Activated CD8-positive, alpha-beta memory T cell treated with anti-CD3 and anti-CD28 coated beads, Interleukin-2, amount 10 ng/mL, durations not matched to agents 7 days and 5 days (primary cell): ENCODE results near the gene DACT3. TPM values are rescaled to one million over a fixed set of nuclear protein-coding genes. Genes with fewer than 3 reads are reported as not detected.
"Not testable (repeated sequence)": the region's sequence is repeated elsewhere in the genome, so short reads cannot be mapped to it uniquely, and the experiment has no call there.

Source experiments
- ATAC-seq: fragments of 150-1000 bp; cut with Tn5 transposase; one replicate; pipeline ENCODE4 v1.10.0; 2021; ENCODE audit warnings: moderate library complexity
- CTCF ChIA-PET: fragments of 350-600 bp; sonication (Branson Sonifier 250); formaldehyde crosslinking; loops from one replicate; lab custom pipeline; 2021; ENCODE audit warnings: antibody characterized with exemption; lab: Charles Lee
- DNase-seq: peaks from one replicate; pipeline ENCODE4 v3.0.0-alpha.2; 2020
- H3K27ac Mint-ChIP-seq: one replicate; pipeline ENCODE4 v1.8.0; 2021; ENCODE audit warnings: mild to moderate bottlenecking, mixed read lengths
- H3K27me3 Mint-ChIP-seq: one replicate; pipeline ENCODE4 v1.8.0; 2021; ENCODE audit warnings: mixed read lengths
- H3K36me3 Mint-ChIP-seq: one replicate; pipeline ENCODE4 v1.8.0; 2021; ENCODE audit warnings: mild to moderate bottlenecking, mixed read lengths
- H3K4me1 Mint-ChIP-seq: one replicate; pipeline ENCODE4 v1.8.0; 2021; ENCODE audit warnings: mixed read lengths
- H3K4me3 Mint-ChIP-seq: one replicate; pipeline ENCODE4 v1.8.0; 2021; ENCODE audit warnings: mild to moderate bottlenecking, moderate library complexity, mixed read lengths
- H3K9me3 Mint-ChIP-seq: one replicate; pipeline ENCODE4 v1.8.0; 2022; ENCODE audit warnings: low read depth, mixed read lengths
- total RNA-seq, 2 experiments: library from RNA; stranded (reverse); gene quantifications; one replicate each; pipeline ENCODE4 v1.2.3, GENCODE V29; 2021

Gene DACT3
- total RNA-seq, 2 experiments from 2014 or later: 0.12 to 1.2 TPM

- DNase-seq (no peak), ATAC-seq (no peak)
- Mint-ChIP-seq H3K4me3 (no peak overlapping the region), H3K27me3 (peaks cover 44% of the 10 kb centered on the region), H3K27ac (no peak overlapping the region), H3K4me1 (peaks cover 23% of the 10 kb centered on the region), H3K36me3 (no peaks in the 10 kb centered on the region), H3K9me3 (no peaks in the 10 kb centered on the region)
- CTCF ChIA-PET: interaction anchor here (0.9 to 2.5 kb wide), 5 partner anchors 23 to 116 kb away, joined by 3 to 12 read pairs (median 4); partner anchors contain the start of gene DACT3
These were observed 23.8 kb downstream of the DACT3 start for GRCh38 chr19:46637224-46637623.

GRCh38 chr19:46635920-46636761 lies 24.8 kb downstream of the DACT3 start, which contains the start of gene GNG8:
Gene GNG8, minus strand, starts transcription at chr19:46636202. Its CDS starts 1,520 bp downstream, at chr19:46634682.
- peaks cover 23% of the 10 kb centered on the region for H3K4me1 Mint-ChIP-seq
- H3K36me3 Mint-ChIP-seq: no peaks in the 10 kb centered on the region
- no peak within 1 kb of the TSS for H3K27ac Mint-ChIP-seq
- ATAC-seq (no peak), DNase-seq (no peak)
- no peak within 1 kb of the TSS for H3K4me3 Mint-ChIP-seq
- CTCF ChIA-PET: interaction anchor here (1.3 to 2.5 kb wide), 4 partner anchors 22 to 117 kb away, joined by 3 to 12 read pairs (median 6); partner anchors contain the start of gene DACT3
- no peaks in the 10 kb centered on the region for H3K9me3 Mint-ChIP-seq
- peaks cover 43% of the 10 kb centered on the region for H3K27me3 Mint-ChIP-seq

- DNase-seq (no peak), ATAC-seq (no peak)
- H3K9me3 Mint-ChIP-seq: no peaks in the 10 kb centered on the region
- H3K36me3 Mint-ChIP-seq: no peaks in the 10 kb centered on the region
- no peak overlapping the region for H3K27ac Mint-ChIP-seq
- peaks cover 32% of the 10 kb centered on the region for H3K27me3 Mint-ChIP-seq
- H3K4me3 Mint-ChIP-seq: peak overlapping the region; percentile 41
- peaks cover 19% of the 10 kb centered on the region for H3K4me1 Mint-ChIP-seq
- CTCF ChIA-PET: interaction anchor here (1.3 to 14.6 kb wide), 2 partner anchors 18 to 119 kb away, joined by 4 to 143 read pairs; no protein-coding TSS in a partner anchor
These were observed 26.2 kb downstream of the DACT3 start for GRCh38 chr19:46634656-46635218.

- H3K36me3 Mint-ChIP-seq: no peaks in the 10 kb centered on the region
These were observed 26.8 kb downstream of the DACT3 start for GRCh38 chr19:46634045-46634655.

GRCh38 chr19:46633130-46633529 lies 27.9 kb downstream of the DACT3 start:
- H3K36me3 Mint-ChIP-seq: no peaks in the 10 kb centered on the region
- H3K4me1 Mint-ChIP-seq: peaks cover 17% of the 10 kb centered on the region
- no peak overlapping the region for H3K27ac Mint-ChIP-seq
- ATAC-seq (no peak), DNase-seq (no peak)
- H3K4me3 Mint-ChIP-seq: no peak overlapping the region
- peaks cover 31% of the 10 kb centered on the region for H3K27me3 Mint-ChIP-seq
- no peaks in the 10 kb centered on the region for H3K9me3 Mint-ChIP-seq
- CTCF ChIA-PET: interaction anchor here (1.3 to 14.6 kb wide), 3 partner anchors 16 to 121 kb away, joined by 4 to 143 read pairs (median 27); partner anchors contain the start of gene DACT3

More at GRCh38 chr19:46634045-46634655, 26.8 kb downstream of the DACT3 start:
- CTCF ChIA-PET: interaction anchor here (1.3 to 14.6 kb wide), 3 partner anchors 17 to 120 kb away, joined by 4 to 143 read pairs (median 27); partner anchors contain the start of gene DACT3
- ATAC-seq (peak; percentile 73), DNase-seq (peak; percentile 96)
- peaks cover 17% of the 10 kb centered on the region for H3K4me1 Mint-ChIP-seq
- no peaks in the 10 kb centered on the region for H3K9me3 Mint-ChIP-seq
- H3K27me3 Mint-ChIP-seq: peaks cover 31% of the 10 kb centered on the region
- H3K27ac Mint-ChIP-seq: no peak overlapping the region
- H3K4me3 Mint-ChIP-seq: peak overlapping the region; percentile 47

GRCh38 chr19:46631481-46631880 lies 29.5 kb downstream of the DACT3 start:
- H3K27me3 Mint-ChIP-seq: peaks cover 31% of the 10 kb centered on the region
- ATAC-seq (no peak), DNase-seq (no peak)
- no peak overlapping the region for H3K27ac Mint-ChIP-seq
- CTCF ChIA-PET: interaction anchor here (0.6 to 14.6 kb wide), 4 partner anchors 15 to 135 kb away, joined by 3 to 143 read pairs (median 16); partner anchors contain the start of gene DACT3
- no peaks in the 10 kb centered on the region for H3K36me3 Mint-ChIP-seq
- H3K9me3 Mint-ChIP-seq: no peaks in the 10 kb centered on the region
- no peak overlapping the region for H3K4me3 Mint-ChIP-seq
- H3K4me1 Mint-ChIP-seq: peaks cover 19% of the 10 kb centered on the region

GRCh38 chr19:46630586-46631205 lies 30.3 kb downstream of the DACT3 start:
- DNase-seq: no peak
- Mint-ChIP-seq H3K4me1 (peaks cover 17% of the 10 kb centered on the region), H3K36me3 (no peaks in the 10 kb centered on the region), H3K9me3 (no peaks in the 10 kb centered on the region), H3K27me3 (peaks cover 29% of the 10 kb centered on the region), H3K27ac (no peak overlapping the region), H3K4me3 (no peak overlapping the region)
- CTCF ChIA-PET: interaction anchor here (0.6 to 14.6 kb wide), 4 partner anchors 14 to 136 kb away, joined by 3 to 143 read pairs (median 16); partner anchors contain the start of gene DACT3
- ATAC-seq: no peak

- Mint-ChIP-seq H3K36me3 (no peaks in the 10 kb centered on the region), H3K27me3 (peaks cover 24% of the 10 kb centered on the region), H3K27ac (no peak overlapping the region), H3K4me1 (peaks cover 20% of the 10 kb centered on the region), H3K4me3 (no peak overlapping the region), H3K9me3 (no peaks in the 10 kb centered on the region)
- no peak for DNase-seq
- CTCF ChIA-PET: interaction anchor here (0.7 to 14.6 kb wide), 3 partner anchors 13 to 91 kb away, joined by 3 to 143 read pairs (median 4); no protein-coding TSS in a partner anchor
- ATAC-seq: no peak
These were observed 31.4 kb downstream of the DACT3 start for GRCh38 chr19:46629546-46630025.

- H3K9me3 Mint-ChIP-seq, DNase-seq, H3K4me3 Mint-ChIP-seq, H3K27ac Mint-ChIP-seq, H3K36me3 Mint-ChIP-seq, ATAC-seq: not testable (repeated sequence)
- Mint-ChIP-seq H3K27me3 (peaks cover 23% of the 10 kb centered on the region), H3K4me1 (peaks cover 19% of the 10 kb centered on the region)
- CTCF ChIA-PET: interaction anchor here (1.3 to 14.6 kb wide), 3 partner anchors 12 to 90 kb away, joined by 4 to 143 read pairs (median 6); no protein-coding TSS in a partner anchor
These were observed 32.0 kb downstream of the DACT3 start for GRCh38 chr19:46628970-46629369.

- Mint-ChIP-seq H3K36me3 (no peaks in the 10 kb centered on the region), H3K27ac (no peak overlapping the region), H3K4me1 (peaks cover 17% of the 10 kb centered on the region), H3K9me3 (no peaks in the 10 kb centered on the region), H3K4me3 (no peak overlapping the region), H3K27me3 (peaks cover 1% of the 10 kb centered on the region)
- CTCF ChIA-PET: interaction anchor here (0.6 to 14.6 kb wide), 3 partner anchors 10 to 122 kb away, joined by 3 to 143 read pairs (median 3); partner anchors contain the start of gene DACT3
- no peak for ATAC-seq
- no peak for DNase-seq
These were observed 34.5 kb downstream of the DACT3 start for GRCh38 chr19:46626446-46626845.

- peaks cover 19% of the 10 kb centered on the region for H3K4me1 Mint-ChIP-seq
- H3K4me3 Mint-ChIP-seq: no peak overlapping the region
- ATAC-seq: no peak
These were observed 35.3 kb downstream of the DACT3 start for GRCh38 chr19:46625731-46626130.

More at GRCh38 chr19:46625731-46626130, 35.3 kb downstream of the DACT3 start:
- CTCF ChIA-PET: interaction anchor here (0.5 to 14.6 kb wide), 4 partner anchors 9 to 123 kb away, joined by 3 to 143 read pairs (median 3); no protein-coding TSS in a partner anchor
- H3K27me3 Mint-ChIP-seq: no peaks in the 10 kb centered on the region
- H3K27ac Mint-ChIP-seq: no peak overlapping the region
- DNase-seq: no peak
- no peaks in the 10 kb centered on the region for H3K36me3 Mint-ChIP-seq
- H3K9me3 Mint-ChIP-seq: no peaks in the 10 kb centered on the region
